Endothelial cell of umbilical vein (primary cell): ENCODE data around the gene PGLYRP4.

Experiments used
- CTCF ChIP-seq, 2 donors: IDR thresholded peaks; 1 replicate in 1 of 2; 2 replicates in 1 of 2; pipeline ENCODE4 v1.5.1; 2011; ENCODE audit warnings: low read length in 2 of 2, mild to moderate bottlenecking in 2 of 2, moderate library complexity in 2 of 2, control low read depth in 1 of 2, inconsistent platforms in 1 of 2, low read depth in 1 of 2; ENCODE audit not compliant: insufficient read depth in 1 of 2; ENCODE audit errors: extremely low read depth in 1 of 2
- EZH2 ChIP-seq: IDR thresholded peaks from 2 replicates; pipeline ENCODE4 v1.6.1; 2012; ENCODE audit warnings: borderline replicate concordance, low read depth, mild to moderate bottlenecking, moderate library complexity, low read length, inconsistent platforms; ENCODE audit not compliant: severe bottlenecking
- MYC ChIP-seq: IDR thresholded peaks from one replicate; pipeline ENCODE4 v1.6.1; 2011; ENCODE audit warnings: mild to moderate bottlenecking, low read depth, low read length
- POLR2A ChIP-seq: IDR thresholded peaks from 2 replicates; pipeline ENCODE4 v1.6.1; 2012; ENCODE audit warnings: low read depth, mild to moderate bottlenecking, control low read depth, low read length
- POLR2AphosphoS5 ChIP-seq: IDR thresholded peaks from 2 replicates; pipeline ENCODE4 v1.6.1; 2012; ENCODE audit warnings: low read depth, mild to moderate bottlenecking, control low read depth, low read length, moderate library complexity; ENCODE audit not compliant: insufficient read depth

DNA sequence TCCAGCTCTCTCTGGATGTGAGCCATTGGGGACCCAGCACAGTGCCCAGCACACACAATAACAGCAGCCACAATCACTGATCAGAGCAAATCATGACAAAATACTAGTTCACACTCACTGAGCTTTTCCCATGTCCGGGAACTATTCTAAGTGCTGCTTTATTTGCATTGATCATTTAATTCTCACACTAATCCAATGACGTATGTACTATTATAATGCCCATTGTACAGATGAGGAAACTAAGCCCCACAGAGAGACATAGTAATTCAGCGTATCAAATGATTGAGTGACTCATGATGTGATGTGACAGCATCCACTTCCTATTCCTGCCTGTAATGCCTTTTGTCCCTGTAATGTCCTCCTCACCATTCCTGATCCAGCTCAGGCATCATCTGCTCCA, 44.2 kb upstream of the PGLYRP4 start:
- TF ChIP-seq EZH2 (no peak), MYC (no peak), CTCF (IDR thresholded peaks at IDR 0.05; ENCODE audit: extremely low read depth in 1 of 2, insufficient read depth in 1 of 2, low read depth in 1 of 2, low read length in 2 of 2) (no peak), POLR2AphosphoS5 (no peak), POLR2A (no peak)
